H4 (cell line): ENCODE results near the gene THRB. TPM values are rescaled to one million over a fixed set of nuclear protein-coding genes. Genes with fewer than 3 reads are reported as not detected.
"Not testable (repeated sequence)": the region's sequence is repeated elsewhere in the genome, so short reads cannot be mapped to it uniquely, and the experiment has no call there.

Experiments used
- DNase-seq: peaks from one replicate; pipeline ENCODE4 v3.0.0-alpha.2; 2015; ENCODE audit warnings: low spot score
- total RNA-seq: library from RNA; depleted of rRNA; stranded (reverse); fragments of >200 nt; shearing (Covaris generic); gene quantifications from 2 replicates; pipeline ENCODE4 v1.2.3, GENCODE V29; 2014

The THRB gene
- total RNA-seq, 1 experiment from 2014 or later, result 1.2 TPM

DNA sequence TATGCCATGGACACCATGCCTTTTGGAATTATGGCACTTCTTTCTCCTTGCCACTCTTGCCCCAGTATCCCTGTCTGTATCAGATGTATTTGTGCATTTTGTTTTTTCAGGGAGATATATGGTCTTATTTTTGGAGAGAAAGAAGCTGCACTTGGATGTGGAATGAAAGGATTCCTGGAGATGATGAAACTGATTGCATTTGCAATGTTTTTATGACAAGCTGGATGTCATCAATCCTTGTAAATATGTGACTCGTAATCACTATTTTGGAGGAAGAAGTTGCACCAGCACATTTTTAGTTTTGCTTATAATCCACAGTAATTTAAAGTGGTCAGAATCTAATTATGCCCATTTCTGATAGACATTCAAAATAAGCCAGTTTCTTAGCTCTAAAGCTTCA lies 384.6 kb downstream of the THRB start:
- DNase-seq, result no peak

DNA sequence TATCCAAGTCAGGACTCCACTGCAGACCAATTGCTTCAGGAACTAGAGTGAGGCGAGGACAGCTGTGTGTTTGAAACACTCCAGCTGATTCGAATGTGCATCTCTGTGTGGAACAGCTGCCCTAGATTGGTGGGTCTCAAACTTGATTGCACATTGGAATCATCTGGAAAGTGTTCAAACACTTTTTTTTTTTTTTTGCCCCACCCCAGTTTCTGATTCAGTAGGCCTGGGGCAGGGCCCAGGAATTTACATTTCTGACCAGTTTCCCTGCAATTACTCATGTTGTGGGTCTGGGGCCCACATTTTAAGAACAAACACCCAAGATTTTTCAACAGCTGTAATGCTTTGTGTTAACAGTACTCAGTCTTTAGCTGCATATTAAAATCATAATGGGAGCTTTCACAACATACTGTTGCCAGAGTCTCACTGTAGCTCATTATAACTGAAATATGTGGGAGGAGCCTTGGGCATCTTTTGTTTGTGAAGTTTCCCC lies 392.9 kb downstream of the THRB start:
- DNase-seq, result no peak

DNA sequence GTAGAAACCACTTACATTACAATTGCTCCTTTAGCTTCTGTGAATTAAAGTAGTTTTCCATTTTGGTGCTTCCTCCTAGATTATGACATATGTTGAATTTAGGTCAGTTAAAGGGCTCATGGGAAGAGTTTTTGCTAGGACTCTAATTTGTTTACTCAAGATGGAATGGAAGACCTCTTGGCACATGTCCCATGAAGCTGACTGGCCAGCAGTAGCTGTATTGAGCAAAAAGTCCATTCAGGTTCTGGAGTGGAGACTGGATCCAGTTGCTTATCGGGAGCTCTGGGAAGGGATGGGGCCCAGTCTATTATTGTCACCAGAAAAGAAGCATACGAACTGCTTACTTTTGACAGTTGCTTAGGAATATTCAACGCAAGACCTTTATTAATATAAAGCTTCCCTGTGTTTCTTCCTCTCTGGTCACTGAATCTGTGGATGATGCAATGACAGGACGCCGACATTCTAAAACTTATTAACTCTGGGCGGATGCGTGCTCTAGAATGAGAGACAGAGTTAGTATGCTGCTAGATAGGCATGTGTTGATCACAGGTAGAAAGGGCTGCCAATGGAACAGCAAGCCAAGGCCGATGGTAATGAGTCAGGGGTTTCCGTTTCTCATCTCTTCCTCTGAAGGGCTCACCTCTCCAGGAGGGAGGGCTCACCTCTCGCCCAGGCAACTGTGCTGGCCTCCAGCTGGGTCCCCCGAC lies 393.8 kb downstream of the THRB start:
- DNase-seq, result no peak

DNA sequence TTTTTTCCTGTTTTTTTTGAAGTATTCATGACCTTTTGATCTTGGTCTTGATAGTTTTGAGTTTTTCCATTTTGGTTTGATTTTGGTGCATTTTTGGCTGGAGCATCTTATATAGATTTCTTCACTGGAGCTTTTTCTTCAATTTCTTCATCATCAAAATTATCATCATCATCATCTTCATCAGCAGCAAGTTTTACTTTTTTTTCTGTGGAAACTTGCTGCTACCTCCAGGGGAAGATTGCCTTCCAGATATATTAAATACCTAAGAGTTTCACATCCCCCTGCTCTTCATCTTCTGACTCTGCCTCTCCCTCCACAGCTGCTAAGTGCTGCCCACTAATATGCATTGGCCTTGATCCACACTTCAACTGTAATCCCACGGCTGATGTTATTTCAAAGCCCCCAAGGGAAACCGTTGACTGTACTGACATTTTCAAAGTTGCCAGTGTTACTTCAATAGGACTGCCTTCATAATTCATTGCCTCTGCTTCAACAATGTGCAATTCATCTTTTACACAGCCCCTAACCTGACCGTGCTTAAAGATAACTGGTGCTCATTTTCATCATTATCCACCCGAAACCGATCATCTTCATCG lies 397.9 kb downstream of the THRB start:
- DNase-seq, result no peak

DNA sequence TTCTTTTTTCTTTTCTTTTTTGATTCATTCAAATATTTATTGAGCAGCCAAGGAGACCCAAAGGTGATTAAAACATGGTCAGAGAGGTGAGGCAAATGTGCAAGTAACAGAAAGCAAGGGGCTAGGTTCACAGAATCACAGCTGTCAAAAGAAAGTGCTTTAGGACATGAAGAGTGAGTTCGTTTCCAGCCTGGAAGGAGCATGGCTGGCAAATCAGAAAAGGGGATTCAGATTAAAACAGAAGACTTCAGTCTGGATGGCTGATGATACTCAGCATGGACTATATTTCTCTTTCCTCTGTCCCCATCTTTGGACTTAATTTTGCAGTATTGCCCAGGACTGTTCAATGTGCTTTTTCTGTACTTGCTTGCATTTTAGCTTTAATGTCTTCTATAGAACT lies 398.4 kb downstream of the THRB start:
- no peak for DNase-seq

DNA sequence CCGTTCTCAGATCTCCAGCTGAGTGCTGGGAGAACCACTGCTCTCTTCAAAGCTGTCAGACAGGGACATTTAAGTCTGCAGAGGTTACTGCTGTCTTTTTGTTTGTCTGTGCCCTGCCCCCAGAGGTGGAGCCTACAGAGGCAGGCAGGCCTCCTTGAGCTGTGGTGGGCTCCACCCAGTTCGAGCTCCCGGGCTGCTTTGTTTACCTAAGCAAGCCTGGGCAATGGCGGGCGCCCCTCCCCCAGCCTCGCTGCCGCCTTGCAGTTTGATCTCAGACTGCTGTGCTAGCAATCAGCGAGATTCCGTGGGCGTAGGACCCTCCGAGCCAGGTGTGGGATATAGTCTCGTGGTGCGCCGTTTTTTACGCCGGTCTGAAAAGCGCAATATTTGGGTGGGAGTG lies 399.8 kb downstream of the THRB start:
- DNase-seq, result not testable (repeated sequence)

DNA sequence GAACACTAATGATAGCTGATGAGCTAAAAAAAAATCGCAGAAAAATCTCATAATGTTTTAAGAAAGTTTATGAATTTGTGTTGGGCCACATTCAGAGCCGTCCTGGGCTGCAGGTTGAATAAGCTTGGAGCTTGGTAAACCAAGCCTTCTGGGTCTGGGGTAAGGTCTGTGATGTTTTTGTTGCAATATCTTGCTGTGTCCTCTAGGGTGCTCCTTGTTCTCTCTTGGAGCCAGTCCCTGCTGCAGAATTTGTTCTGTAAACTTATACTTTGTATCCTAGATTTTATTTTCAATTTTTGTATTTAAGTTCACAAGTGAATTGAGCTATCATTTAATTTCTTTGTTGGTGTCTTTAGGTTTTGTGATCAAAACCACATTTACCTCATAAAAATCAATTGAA lies 405.9 kb downstream of the THRB start:
- no peak for DNase-seq

DNA sequence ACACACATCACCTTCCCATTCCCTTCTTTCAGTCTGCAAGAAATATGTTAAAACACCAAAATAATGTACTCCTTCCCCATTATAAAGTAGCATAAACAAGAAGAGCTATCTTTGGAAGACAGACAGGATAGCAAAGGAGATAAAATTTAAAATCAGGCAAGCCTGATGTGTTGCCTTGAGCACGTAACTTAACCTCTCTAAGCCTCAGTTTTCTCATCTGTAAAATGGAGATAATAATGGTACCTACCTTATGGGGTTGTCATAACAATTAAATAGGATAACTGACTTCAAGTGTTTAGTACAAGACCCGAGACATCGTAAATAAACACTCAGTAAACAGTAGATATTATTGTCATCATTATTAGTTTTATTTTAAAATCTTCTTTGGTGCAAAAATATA lies 407.2 kb downstream of the THRB start:
- no peak for DNase-seq

DNA sequence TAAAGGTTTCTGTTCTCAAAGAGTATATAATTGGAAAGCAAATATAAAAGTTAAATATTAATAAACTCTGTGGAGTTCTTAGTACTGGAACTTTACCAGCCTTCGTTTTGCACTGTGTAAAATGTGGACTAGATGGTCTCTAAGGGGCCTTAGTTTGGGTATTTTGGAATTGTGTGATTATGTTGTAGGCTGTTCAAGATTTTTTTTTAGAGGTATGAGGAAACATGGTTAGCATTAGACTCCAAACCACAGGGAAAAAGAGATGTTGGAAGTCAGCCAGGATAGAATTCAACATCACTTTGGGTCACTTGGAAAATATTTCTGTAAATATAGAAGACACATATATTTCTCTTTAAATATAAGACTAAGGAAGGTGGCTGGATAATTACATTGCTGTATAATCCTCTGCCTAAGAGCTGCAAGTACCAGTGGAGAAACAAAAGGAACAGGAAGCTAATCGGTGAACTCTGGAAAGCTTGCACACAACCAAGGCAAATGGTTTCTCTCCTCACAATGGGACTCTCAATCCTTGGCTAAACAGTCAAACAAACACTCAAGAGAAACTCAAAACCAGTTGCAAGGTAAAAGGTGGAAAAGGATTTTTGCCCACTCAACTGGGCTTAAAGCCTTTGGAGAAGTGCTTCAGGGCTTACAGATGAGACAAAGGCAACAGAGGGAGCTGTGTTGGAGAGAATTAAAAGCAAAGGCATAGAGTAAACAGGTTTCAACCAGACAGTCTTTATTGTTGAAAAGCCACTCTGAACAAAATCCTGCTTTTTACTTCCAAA lies 407.8 kb downstream of the THRB start:
- no peak for DNase-seq

DNA sequence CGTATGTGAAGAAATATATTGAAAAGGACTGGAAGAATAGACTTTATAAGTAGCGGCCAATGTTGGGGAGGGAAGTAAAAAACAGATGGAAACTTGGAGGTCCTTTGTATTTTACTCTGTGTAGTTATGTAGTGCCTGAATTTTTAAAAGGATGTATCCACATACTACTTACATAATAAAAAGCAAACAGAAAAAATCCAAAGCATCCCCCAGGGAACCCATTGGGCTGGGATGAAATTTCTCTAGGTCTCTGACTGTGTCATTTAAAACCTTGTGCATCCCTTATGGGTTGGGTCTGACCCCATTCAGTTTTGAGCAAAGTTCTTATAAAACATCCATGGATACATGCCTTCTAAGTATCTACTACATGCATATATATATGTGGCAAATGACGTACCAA lies 408.4 kb downstream of the THRB start:
- DNase-seq, result no peak

DNA sequence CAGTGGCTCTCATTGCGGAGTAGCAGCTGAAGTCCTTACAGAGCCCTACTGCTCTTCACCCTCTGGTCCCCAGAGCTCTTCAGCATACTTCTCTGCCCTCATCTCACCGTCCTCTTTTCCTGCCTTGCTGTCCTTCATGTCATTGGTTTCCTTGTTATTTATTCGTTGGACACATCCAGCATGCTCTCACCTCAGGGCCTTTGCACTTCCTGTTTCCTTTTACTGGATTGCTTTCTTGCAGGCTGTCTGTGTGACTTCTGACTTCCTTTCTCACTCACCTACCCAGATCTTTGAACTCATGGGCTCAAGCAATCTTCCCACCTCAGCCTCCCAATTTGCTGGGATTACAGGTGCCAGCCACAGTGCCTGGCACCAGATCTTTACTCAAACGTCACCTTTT lies 422.5 kb downstream of the THRB start:
- DNase-seq, result no peak

DNA sequence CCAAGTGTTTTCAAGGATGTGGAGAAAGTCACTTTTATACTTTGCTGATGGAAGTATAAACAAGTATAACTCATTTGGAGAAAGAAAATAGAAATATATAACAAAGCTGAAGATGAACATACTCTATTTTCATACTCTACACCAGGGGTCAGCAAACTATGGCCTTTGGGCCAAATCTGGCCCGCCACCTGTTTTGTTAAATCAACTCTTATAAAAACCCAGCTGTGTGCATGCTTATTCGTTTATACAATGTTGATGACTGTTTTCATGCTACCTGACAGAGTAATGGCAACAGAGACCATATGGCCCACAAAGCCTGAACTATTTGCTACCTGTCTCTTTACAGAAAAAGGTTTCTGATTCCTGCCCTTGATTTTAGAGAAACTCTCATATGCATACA lies 425.6 kb downstream of the THRB start:
- DNase-seq, result no peak

DNA sequence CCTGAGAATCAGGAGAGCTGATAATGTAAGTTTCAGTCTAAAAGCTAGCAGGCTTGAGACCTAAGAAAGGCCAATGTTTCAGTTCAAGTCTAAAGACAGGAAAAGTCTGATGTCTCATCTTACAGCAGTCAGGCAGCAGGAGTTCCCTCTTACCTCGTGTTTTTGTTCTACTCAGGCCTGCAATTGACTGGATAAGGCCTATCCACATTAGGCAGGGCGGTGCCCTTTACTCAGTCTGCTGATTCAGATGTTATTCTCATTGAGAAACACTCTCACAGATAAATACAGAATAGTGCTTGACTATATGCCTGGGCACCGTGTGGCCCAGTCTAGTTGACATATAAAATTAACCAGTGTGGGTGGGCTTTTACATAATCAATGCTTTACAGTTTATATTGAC lies 427.2 kb downstream of the THRB start:
- no peak for DNase-seq
